ENCODE measurements around the gene FAM89B.

Gene FAM89B

DNA sequence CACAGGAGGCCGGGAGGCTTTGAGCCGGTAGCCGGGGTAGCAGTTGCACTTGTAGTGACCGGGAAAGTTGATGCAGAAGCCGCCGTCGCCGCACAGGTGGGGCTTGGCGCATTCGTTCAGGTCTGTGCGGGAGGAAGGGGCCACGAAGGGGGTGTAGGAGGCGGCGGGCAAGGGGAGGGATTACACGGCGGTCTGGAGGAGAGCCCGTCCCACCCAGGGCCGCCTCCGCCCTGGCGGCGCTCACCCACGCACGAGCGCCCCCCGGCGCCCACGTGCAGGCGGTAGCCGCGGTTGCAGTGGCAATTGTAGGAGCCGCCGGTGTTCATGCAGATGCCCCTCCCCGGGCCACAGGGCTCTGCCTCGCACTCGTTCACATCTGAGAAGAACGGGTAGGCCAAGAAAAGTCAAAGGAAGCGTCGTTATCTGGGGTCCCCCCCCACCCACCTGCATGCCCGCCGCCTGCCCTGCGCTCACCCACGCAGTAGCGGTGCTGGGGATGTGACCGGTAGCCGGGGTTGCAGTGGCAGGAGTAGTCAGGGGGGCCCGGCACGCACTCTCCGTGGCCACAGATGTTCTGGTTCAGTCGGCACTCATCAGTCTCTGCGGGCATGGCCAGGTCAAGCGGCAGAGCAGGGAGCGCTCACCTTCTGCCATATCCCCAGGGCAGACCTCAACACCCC is 24.8 kb upstream of the FAM89B start:
- Mint-ChIP-seq H3K27ac (no peak overlapping the region), H3K4me3 (peak overlapping the region; percentile 26), H3K27me3 (ENCODE audit: low read depth) (no peaks in the 10 kb centered on the region)

GRCh38 chr11:65548395-65548794 is 23.9 kb upstream of the FAM89B start:
- Mint-ChIP-seq H3K36me3 (ENCODE audit: low read depth) (peaks cover 50% of the 10 kb centered on the region), H3K4me3 (peak overlapping the region; percentile 53), H3K27ac (no peak overlapping the region), H3K27me3 (ENCODE audit: low read depth) (no peaks in the 10 kb centered on the region), H3K9me3 (no peaks in the 10 kb centered on the region), H3K4me1 (ENCODE audit: low read depth) (peaks cover 52% of the 10 kb centered on the region)

More for the DNA sequence above, 24.8 kb upstream of the FAM89B start:
- Mint-ChIP-seq H3K9me3 (no peaks in the 10 kb centered on the region), H3K4me1 (ENCODE audit: low read depth) (peaks cover 48% of the 10 kb centered on the region), H3K36me3 (ENCODE audit: low read depth) (peaks cover 52% of the 10 kb centered on the region)

- no peak overlapping the region for H3K4me3 Mint-ChIP-seq
- H3K4me1 Mint-ChIP-seq (ENCODE audit: low read depth): peaks cover 51% of the 10 kb centered on the region
- peaks cover 48% of the 10 kb centered on the region for H3K36me3 Mint-ChIP-seq (ENCODE audit: low read depth)
- no peaks in the 10 kb centered on the region for H3K9me3 Mint-ChIP-seq
- H3K27me3 Mint-ChIP-seq (ENCODE audit: low read depth): no peaks in the 10 kb centered on the region
- no peak overlapping the region for H3K27ac Mint-ChIP-seq
Observed at GRCh38 chr11:65549096-65549495, 23.2 kb upstream of the FAM89B start.

GRCh38 chr11:65551572-65552387 is 20.6 kb upstream of the FAM89B start:
- Mint-ChIP-seq H3K4me1 (ENCODE audit: low read depth) (peaks cover 55% of the 10 kb centered on the region), H3K27ac (peak overlapping the region; percentile 82), H3K36me3 (ENCODE audit: low read depth) (peaks cover 33% of the 10 kb centered on the region), H3K9me3 (no peaks in the 10 kb centered on the region), H3K4me3 (peak overlapping the region; percentile 60), H3K27me3 (ENCODE audit: low read depth) (no peaks in the 10 kb centered on the region)

DNA sequence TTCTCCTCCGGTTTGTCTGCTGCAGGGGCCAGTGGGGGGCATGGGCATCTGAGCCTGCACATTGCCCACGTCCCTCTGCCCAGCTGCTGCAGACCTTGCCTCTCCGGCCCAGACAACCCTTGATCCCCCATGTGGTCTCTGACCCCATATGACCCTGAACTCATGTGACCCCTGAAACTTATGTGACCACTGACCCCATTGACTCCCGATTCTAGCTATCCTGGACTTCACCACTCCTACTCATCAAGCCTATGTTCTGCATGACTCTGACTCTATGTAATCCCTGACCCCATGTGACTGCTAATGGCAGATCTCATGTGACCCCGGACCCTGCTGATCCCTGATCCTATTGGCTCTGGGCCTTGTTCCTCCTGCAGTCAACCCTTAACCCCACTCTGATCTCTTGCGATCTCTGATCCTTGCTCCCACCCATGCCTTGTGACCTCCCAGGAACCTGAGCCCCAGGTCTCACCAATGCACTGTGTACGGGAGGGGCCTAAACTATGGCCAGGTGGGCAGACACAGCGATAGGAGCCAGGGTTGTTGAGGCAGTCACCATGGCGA is 19.9 kb upstream of the FAM89B start:
- Mint-ChIP-seq H3K4me3 (peak overlapping the region; percentile 5), H3K4me1 (ENCODE audit: low read depth) (peaks cover 60% of the 10 kb centered on the region), H3K36me3 (ENCODE audit: low read depth) (peaks cover 37% of the 10 kb centered on the region), H3K27me3 (ENCODE audit: low read depth) (no peaks in the 10 kb centered on the region), H3K27ac (peak overlapping the region; percentile 82), H3K9me3 (no peaks in the 10 kb centered on the region)

DNA sequence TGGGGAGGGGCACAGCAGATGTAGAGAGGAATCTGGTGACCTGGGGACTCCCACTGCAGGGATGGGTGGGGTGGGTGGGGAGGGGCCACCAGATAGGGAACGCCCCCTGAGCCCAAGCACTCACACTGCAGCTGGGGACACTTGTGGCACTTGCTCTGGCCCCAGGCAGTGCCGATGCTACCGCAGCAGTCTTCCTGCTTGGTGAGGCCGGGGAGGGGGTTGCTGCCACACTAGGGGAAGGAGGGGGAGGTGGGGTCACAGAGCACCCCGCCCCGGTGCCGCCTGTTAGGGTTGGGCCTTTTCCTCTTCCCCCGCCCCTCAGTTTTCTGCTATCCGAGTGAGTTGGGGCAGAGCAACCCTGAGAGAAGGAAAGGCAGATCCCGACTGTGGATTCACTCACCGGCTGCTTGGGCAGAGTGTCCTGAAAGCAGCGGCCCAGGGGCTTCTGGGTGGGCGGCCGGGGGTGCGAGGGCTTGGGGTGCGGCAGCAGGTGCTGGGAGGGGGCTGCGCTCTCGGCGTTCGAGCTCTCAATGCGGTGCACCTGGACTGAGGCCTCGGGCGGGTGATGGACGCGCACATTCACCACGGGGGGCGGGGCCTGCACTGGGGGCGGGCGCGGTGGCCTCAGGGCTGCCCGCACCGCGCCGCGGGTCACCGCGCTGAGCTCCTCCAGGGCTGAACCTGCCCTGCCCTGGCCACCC is 18.9 kb upstream of the FAM89B start:
- Mint-ChIP-seq H3K4me1 (ENCODE audit: low read depth) (peaks cover 53% of the 10 kb centered on the region), H3K9me3 (no peaks in the 10 kb centered on the region), H3K36me3 (ENCODE audit: low read depth) (peaks cover 33% of the 10 kb centered on the region), H3K4me3 (no peak overlapping the region), H3K27me3 (ENCODE audit: low read depth) (no peaks in the 10 kb centered on the region), H3K27ac (peak overlapping the region; percentile 68)

GRCh38 chr11:65554057-65554818 is 18.1 kb upstream of the FAM89B start:
- H3K36me3 Mint-ChIP-seq (ENCODE audit: low read depth): peaks cover 30% of the 10 kb centered on the region
- H3K9me3 Mint-ChIP-seq: no peaks in the 10 kb centered on the region
- peak overlapping the region; percentile 49 for H3K4me3 Mint-ChIP-seq
- H3K27me3 Mint-ChIP-seq (ENCODE audit: low read depth): no peaks in the 10 kb centered on the region
- peak overlapping the region; percentile 70 for H3K27ac Mint-ChIP-seq
- peaks cover 52% of the 10 kb centered on the region for H3K4me1 Mint-ChIP-seq (ENCODE audit: low read depth)

GRCh38 chr11:65554842-65555430 is 17.4 kb upstream of the FAM89B start:
- Mint-ChIP-seq H3K27me3 (ENCODE audit: low read depth) (no peaks in the 10 kb centered on the region), H3K4me1 (ENCODE audit: low read depth) (peaks cover 54% of the 10 kb centered on the region), H3K4me3 (peak overlapping the region; percentile 49), H3K36me3 (ENCODE audit: low read depth) (peaks cover 26% of the 10 kb centered on the region), H3K9me3 (no peaks in the 10 kb centered on the region), H3K27ac (peak overlapping the region; percentile 41)

DNA sequence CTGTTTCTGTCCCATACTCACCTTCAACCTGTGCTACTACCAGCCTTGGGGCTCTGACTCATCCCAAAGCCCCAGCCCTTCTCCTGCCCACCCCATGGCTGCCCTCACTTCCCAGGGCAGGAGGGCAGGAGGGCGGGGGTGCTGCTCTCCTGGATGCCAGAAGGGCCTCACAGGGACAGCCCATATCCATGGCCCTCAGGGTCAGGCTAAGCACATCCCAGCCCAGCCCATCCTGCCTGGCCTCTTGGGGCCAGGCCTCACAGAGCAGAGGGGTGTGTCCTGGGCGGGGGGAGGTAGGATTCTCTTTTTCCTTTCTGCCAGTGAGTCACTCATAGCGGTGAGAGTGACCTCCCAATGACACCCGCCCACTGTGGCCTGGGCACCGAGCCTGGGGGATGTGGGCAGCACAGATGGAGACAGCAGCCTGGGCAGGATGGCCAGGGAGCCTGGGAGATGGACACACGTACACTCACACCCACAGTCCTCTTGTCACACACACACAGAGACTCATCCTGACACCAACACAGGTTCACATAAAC is 16.6 kb upstream of the FAM89B start:
- Mint-ChIP-seq H3K4me3 (peak overlapping the region; percentile 86), H3K9me3 (no peaks in the 10 kb centered on the region), H3K27me3 (ENCODE audit: low read depth) (no peaks in the 10 kb centered on the region), H3K36me3 (ENCODE audit: low read depth) (peaks cover 23% of the 10 kb centered on the region), H3K27ac (peak overlapping the region; percentile 85), H3K4me1 (ENCODE audit: low read depth) (peaks cover 61% of the 10 kb centered on the region)

- Mint-ChIP-seq H3K27me3 (ENCODE audit: low read depth) (no peaks in the 10 kb centered on the region), H3K27ac (peak overlapping the region; percentile 85), H3K4me1 (ENCODE audit: low read depth) (peaks cover 54% of the 10 kb centered on the region), H3K36me3 (ENCODE audit: low read depth) (peaks cover 13% of the 10 kb centered on the region), H3K9me3 (no peaks in the 10 kb centered on the region), H3K4me3 (peak overlapping the region; percentile 86)
Observed at GRCh38 chr11:65556470-65557279, 15.7 kb upstream of the FAM89B start.

DNA sequence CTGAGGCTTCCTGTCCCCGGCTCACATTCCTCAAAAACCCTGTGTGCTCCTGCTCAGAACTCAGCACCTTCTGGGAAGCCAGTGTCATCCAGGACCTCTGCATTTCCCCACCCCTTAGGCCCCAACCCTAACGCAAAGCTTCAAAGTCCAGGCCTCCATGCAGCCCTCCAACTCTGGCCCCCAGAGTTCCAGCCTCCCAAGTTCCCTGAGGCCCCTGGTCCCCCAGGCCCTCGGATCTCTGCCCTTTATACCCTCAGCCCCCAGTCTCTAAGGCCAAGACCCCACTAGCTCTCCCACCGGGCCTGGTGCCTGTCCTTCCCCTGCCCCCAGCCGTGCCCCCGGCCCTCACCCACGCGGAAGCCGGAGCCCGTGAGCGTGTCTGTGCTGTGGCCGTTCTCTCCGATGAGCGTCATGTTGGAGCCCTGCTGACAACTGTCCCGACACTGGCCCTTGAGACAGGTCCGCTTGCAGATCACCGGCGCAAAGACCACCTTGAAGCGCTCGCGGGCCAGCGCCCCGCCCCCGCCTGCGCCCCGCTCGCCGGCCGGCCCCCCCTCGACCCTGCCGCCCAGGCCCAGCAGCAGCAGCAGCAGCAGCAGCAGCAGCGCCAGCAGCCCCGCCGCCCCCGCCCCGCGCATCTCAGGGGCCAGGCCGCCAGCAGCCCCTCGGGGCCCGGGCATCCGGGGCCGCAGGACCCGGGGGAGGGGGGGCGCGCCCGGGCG is 14.9 kb upstream of the FAM89B start:
- no peaks in the 10 kb centered on the region for H3K27me3 Mint-ChIP-seq (ENCODE audit: low read depth)
- H3K9me3 Mint-ChIP-seq: no peaks in the 10 kb centered on the region
- peaks cover 6% of the 10 kb centered on the region for H3K36me3 Mint-ChIP-seq (ENCODE audit: low read depth)
- H3K4me3 Mint-ChIP-seq: peak overlapping the region; percentile 86
- peak overlapping the region; percentile 85 for H3K27ac Mint-ChIP-seq
- H3K4me1 Mint-ChIP-seq (ENCODE audit: low read depth): peaks cover 46% of the 10 kb centered on the region

Measured in T-helper 1 cell treated with Interleukin-12 subunit alpha and Interleukin-12 subunit beta and Interleukin-4 antibody, amounts not matched to agents 30 μg/mL and 1 μg/mL, for 36 hours (primary cell).